WERI-Rb-1 (cell line): ENCODE results near the gene OR9Q1.

Experiments used
- DNase-seq: peaks from one replicate; pipeline ENCODE4 v3.0.0-alpha.2; 2020
- H3K27ac ChIP-seq: fragments of 250-450 bp; sonication (Bioruptor Pico); 2 replicates; pipeline ENCODE4 v1.5.1; 2020; ENCODE audit warnings: mild to moderate bottlenecking, moderate library complexity
- H3K27me3 ChIP-seq: fragments of 250-450 bp; sonication (Bioruptor Pico); 2 replicates; pipeline ENCODE4 v1.5.1; 2021; ENCODE audit warnings: mild to moderate bottlenecking, low read depth, moderate library complexity; ENCODE audit not compliant: insufficient read depth, severe bottlenecking
- H3K36me3 ChIP-seq: fragments of 250-450 bp; sonication (Bioruptor Pico); 2 replicates; pipeline ENCODE4 v1.5.1; 2020; ENCODE audit warnings: mild to moderate bottlenecking, moderate library complexity
- H3K4me3 ChIP-seq: 2 replicates; pipeline ENCODE4 v1.5.1; 2011; ENCODE audit warnings: low read depth, mild to moderate bottlenecking, control low read depth, low read length
- H3K9me3 ChIP-seq: fragments of 250-450 bp; sonication (Bioruptor Pico); 2 replicates; pipeline ENCODE4 v1.5.1; 2021; ENCODE audit warnings: mild to moderate bottlenecking, moderate library complexity; ENCODE audit not compliant: severe bottlenecking
- CTCF ChIP-seq: IDR thresholded peaks from 2 replicates; pipeline ENCODE4 v1.5.1; 2011; ENCODE audit warnings: low read depth, mild to moderate bottlenecking, control low read depth, inconsistent platforms, low read length

The OR9Q1 gene

DNA sequence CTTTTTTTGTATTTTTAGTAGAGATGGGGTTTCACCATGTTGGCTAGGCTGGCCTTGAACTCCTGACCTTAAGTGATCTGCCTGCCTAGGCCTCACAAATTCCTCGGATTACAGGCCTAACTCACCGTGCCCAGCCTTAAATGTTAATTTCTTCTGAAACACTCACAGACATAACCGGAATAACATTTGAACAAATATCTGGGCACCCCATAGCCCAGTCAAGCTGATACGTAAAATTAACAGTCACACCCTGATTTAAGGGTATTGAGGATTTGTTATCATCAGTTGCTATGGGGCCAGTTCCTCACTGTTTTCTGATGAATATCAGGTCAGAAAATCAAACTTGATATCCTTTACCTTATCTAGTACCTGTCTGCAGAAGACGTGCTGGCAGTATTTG is 23.0 kb upstream of the OR9Q1 start:
- H3K27ac ChIP-seq: no peak overlapping the region
- no peak for DNase-seq
- H3K36me3 ChIP-seq: no peaks in the 10 kb centered on the region
- no peak for TF ChIP-seq CTCF
- peaks cover 42% of the 10 kb centered on the region for H3K27me3 ChIP-seq
- no peak overlapping the region for H3K4me3 ChIP-seq
- peaks cover 3% of the 10 kb centered on the region for H3K9me3 ChIP-seq

- no peak for DNase-seq
- H3K4me3 ChIP-seq: no peak overlapping the region
- H3K9me3 ChIP-seq: peaks cover 3% of the 10 kb centered on the region
- H3K27me3 ChIP-seq: peaks cover 55% of the 10 kb centered on the region
- H3K27ac ChIP-seq: no peak overlapping the region
- H3K36me3 ChIP-seq: no peaks in the 10 kb centered on the region
- no peak for TF ChIP-seq CTCF
These were observed 20.6 kb upstream of the OR9Q1 start for GRCh38 chr11:58003036-58003435.

DNA sequence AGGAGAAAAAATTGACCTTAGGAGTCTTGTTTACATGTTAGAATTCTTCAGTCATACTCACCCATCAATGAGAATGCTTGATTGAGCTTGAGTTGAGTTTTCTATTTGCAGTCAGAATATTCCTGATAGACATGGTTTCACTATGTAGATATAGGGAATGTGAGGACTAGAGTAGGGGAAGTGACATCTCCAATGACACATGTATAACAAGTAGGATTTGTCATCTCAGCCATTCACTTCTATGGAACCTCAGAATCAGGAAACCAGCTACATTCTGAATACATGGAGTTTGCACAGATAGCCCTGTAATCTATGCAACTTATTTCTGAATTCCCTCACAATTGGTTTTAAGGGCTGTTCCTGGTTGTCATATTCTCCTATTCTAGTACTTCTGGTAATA is 20.1 kb upstream of the OR9Q1 start:
- H3K27me3 ChIP-seq: peaks cover 57% of the 10 kb centered on the region
- no peak for TF ChIP-seq CTCF

DNA sequence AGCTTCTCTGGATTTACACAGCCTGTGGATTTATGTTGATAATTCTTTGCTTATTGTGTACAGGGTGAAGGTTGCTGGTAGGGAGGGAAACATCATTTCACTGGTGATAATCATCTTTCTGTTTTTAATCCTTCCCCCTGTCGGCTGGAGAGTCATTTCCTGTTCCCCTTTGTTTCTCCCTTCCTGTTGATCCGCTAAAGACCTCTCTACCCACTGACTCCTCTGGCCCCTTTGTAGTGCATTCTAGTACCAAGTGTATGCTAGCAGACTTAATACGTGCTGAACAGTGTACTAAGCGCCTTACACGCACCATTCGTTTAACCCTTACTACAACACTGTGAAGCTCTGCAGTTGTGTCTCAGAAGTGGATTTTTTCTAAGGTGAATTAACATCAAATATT is 19.0 kb upstream of the OR9Q1 start:
- DNase-seq: no peak

More for the DNA sequence above, 20.1 kb upstream of the OR9Q1 start:
- DNase-seq: no peak
- no peak overlapping the region for H3K27ac ChIP-seq
- no peaks in the 10 kb centered on the region for H3K36me3 ChIP-seq
- H3K9me3 ChIP-seq: peaks cover 3% of the 10 kb centered on the region
- H3K4me3 ChIP-seq: no peak overlapping the region

GRCh38 chr11:58006940-58007339 is 16.7 kb upstream of the OR9Q1 start:
- Histone ChIP-seq H3K27me3 (peaks cover 45% of the 10 kb centered on the region), H3K9me3 (no peaks in the 10 kb centered on the region), H3K4me3 (no peak overlapping the region), H3K36me3 (no peaks in the 10 kb centered on the region), H3K27ac (no peak overlapping the region)
- TF ChIP-seq CTCF: no peak
- no peak for DNase-seq

More for the DNA sequence above, 19.0 kb upstream of the OR9Q1 start:
- H3K4me3 ChIP-seq: no peak overlapping the region
- peaks cover 57% of the 10 kb centered on the region for H3K27me3 ChIP-seq
- H3K27ac ChIP-seq: no peak overlapping the region
- peaks cover 3% of the 10 kb centered on the region for H3K9me3 ChIP-seq
- no peak for TF ChIP-seq CTCF
- H3K36me3 ChIP-seq: no peaks in the 10 kb centered on the region

- Histone ChIP-seq H3K27me3 (peaks cover 24% of the 10 kb centered on the region), H3K9me3 (no peaks in the 10 kb centered on the region), H3K4me3 (no peak overlapping the region), H3K27ac (no peak overlapping the region), H3K36me3 (no peaks in the 10 kb centered on the region)
- DNase-seq: no peak
- no peak for TF ChIP-seq CTCF
These were observed 11.9 kb upstream of the OR9Q1 start for GRCh38 chr11:58011771-58012170.
